Measurements from ENCODE around the gene BLMH.

BLMH gene

GRCh38 chr17:30225919-30226553 lies 65.7 kb downstream of the BLMH start:
- no peaks in the 10 kb centered on the region for H3K79me2 ChIP-seq (ENCODE audit: low read length)
- DNase-seq, result no peak
- TF ChIP-seq, protein P1, sequence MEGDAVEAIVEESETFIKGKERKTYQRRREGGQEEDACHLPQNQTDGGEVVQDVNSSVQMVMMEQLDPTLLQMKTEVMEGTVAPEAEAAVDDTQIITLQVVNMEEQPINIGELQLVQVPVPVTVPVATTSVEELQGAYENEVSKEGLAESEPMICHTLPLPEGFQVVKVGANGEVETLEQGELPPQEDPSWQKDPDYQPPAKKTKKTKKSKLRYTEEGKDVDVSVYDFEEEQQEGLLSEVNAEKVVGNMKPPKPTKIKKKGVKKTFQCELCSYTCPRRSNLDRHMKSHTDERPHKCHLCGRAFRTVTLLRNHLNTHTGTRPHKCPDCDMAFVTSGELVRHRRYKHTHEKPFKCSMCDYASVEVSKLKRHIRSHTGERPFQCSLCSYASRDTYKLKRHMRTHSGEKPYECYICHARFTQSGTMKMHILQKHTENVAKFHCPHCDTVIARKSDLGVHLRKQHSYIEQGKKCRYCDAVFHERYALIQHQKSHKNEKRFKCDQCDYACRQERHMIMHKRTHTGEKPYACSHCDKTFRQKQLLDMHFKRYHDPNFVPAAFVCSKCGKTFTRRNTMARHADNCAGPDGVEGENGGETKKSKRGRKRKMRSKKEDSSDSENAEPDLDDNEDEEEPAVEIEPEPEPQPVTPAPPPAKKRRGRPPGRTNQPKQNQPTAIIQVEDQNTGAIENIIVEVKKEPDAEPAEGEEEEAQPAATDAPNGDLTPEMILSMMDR (IDR thresholded peaks at IDR 0.05; ENCODE audit: low read length), result no peak
- TF ChIP-seq EZH2 (optimal IDR thresholded peaks at IDR 0.05; ENCODE audit: low read depth, low read length) (no peak), EZH2phosphoT487 (IDR thresholded peaks at IDR 0.05; ENCODE audit: low read length) (no peak)
- no peak overlapping the region for H3K27ac ChIP-seq (ENCODE audit: low read length)
- no peaks in the 10 kb centered on the region for H3F3A ChIP-seq (ENCODE audit: insufficient read depth, low read length)
- H3K9me2 ChIP-seq (replicated peaks; ENCODE audit: insufficient read depth, low read length), result no peaks in the 10 kb centered on the region
- H3K36me3 ChIP-seq (replicated peaks; ENCODE audit: insufficient read depth, low read length), result no peaks in the 10 kb centered on the region
- no peak overlapping the region for H3K4me3 ChIP-seq (ENCODE audit: low read length)
- no peak overlapping the region for H3K4me2 ChIP-seq (ENCODE audit: low read depth, low read length)
- H4K20me1 ChIP-seq (ENCODE audit: insufficient read depth, low read length), result no peaks in the 10 kb centered on the region
- no peak overlapping the region for H3K9ac ChIP-seq (ENCODE audit: low read length)
- H3K27me3 ChIP-seq (replicated peaks; ENCODE audit: insufficient read depth, low read length), result no peaks in the 10 kb centered on the region
- H3K4me1 ChIP-seq (ENCODE audit: low read length), result no peaks in the 10 kb centered on the region
- no peak overlapping the region for H2AFZ ChIP-seq (ENCODE audit: low read length)
- H3K9me3 ChIP-seq (replicated peaks; ENCODE audit: insufficient read depth, low read length), result no peaks in the 10 kb centered on the region

DNA sequence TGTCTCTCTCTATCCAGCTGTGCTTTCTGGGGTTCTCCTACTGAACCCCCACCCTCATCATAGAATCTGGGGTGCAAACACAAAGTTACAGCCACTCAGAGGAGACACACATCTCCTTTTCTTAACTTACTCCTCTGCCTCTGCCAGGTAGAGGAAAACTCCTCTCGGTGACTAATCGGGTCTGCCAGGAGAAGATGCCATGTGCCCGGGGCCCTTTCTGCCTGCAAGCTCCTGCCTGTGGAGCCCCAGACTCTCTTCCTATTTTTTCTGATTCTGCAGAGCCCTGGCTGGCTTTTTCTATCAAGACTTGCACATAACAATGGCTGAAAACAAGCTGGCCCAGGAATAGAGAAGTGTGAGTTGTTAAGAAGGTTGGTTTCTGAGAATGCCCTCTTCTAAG lies 66.6 kb downstream of the BLMH start:
- Histone ChIP-seq H3K4me2 (ENCODE audit: low read depth, low read length) (no peak overlapping the region), H3K4me3 (ENCODE audit: low read length) (no peak overlapping the region), H4K20me1 (ENCODE audit: insufficient read depth, low read length) (no peaks in the 10 kb centered on the region), H3K36me3 (replicated peaks; ENCODE audit: insufficient read depth, low read length) (no peaks in the 10 kb centered on the region), H3F3A (ENCODE audit: insufficient read depth, low read length) (no peaks in the 10 kb centered on the region), H3K27ac (ENCODE audit: low read length) (no peak overlapping the region), H3K79me2 (ENCODE audit: low read length) (no peaks in the 10 kb centered on the region), H3K9me3 (replicated peaks; ENCODE audit: insufficient read depth, low read length) (no peaks in the 10 kb centered on the region), H3K9ac (ENCODE audit: low read length) (no peak overlapping the region), H2AFZ (ENCODE audit: low read length) (no peak overlapping the region), H3K4me1 (ENCODE audit: low read length) (no peaks in the 10 kb centered on the region), H3K27me3 (replicated peaks; ENCODE audit: insufficient read depth, low read length) (no peaks in the 10 kb centered on the region), H3K9me2 (replicated peaks; ENCODE audit: insufficient read depth, low read length) (no peaks in the 10 kb centered on the region)
- no peak for TF ChIP-seq EZH2phosphoT487 (IDR thresholded peaks at IDR 0.05; ENCODE audit: low read length)
- no peak for TF ChIP-seq EZH2 (optimal IDR thresholded peaks at IDR 0.05; ENCODE audit: low read depth, low read length)
- TF ChIP-seq, protein P1 (IDR thresholded peaks at IDR 0.05; ENCODE audit: low read length), result no peak
- no peak for DNase-seq

DNA sequence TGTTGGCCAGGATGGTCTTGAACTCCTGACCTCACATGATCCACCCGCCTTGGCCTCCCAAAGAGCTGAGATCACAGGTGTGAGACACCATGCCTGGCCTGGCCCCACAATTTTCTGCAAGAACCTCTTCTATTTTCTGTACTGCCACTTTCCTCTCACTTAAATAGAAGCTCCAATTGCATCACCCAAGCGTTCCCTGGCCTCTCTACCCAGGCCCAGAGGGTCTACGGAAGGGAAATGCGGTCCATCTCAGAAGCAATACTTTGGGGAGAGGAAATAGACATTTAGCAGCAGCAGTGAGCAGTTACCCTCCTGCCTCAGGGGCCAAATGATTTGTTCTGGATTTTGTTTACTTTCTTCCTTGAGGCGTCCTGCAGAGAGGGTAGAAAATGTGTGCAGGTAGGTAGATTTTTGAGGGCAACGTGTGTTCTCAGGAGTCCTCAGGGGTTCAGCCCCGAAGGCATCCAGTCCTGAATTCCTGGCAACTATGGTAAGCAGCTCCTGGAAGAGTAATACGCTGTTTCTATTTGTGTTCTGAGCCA lies 67.3 kb downstream of the BLMH start:
- Histone ChIP-seq H3K36me3 (replicated peaks; ENCODE audit: insufficient read depth, low read length) (no peaks in the 10 kb centered on the region), H3K4me3 (ENCODE audit: low read length) (no peak overlapping the region), H2AFZ (ENCODE audit: low read length) (no peak overlapping the region), H3K27me3 (replicated peaks; ENCODE audit: insufficient read depth, low read length) (no peaks in the 10 kb centered on the region), H3K4me2 (ENCODE audit: low read depth, low read length) (no peak overlapping the region), H4K20me1 (ENCODE audit: insufficient read depth, low read length) (no peaks in the 10 kb centered on the region), H3K4me1 (ENCODE audit: low read length) (no peaks in the 10 kb centered on the region), H3K9me2 (replicated peaks; ENCODE audit: insufficient read depth, low read length) (no peaks in the 10 kb centered on the region), H3K9ac (ENCODE audit: low read length) (no peak overlapping the region), H3F3A (ENCODE audit: insufficient read depth, low read length) (no peaks in the 10 kb centered on the region), H3K27ac (ENCODE audit: low read length) (no peak overlapping the region), H3K9me3 (replicated peaks; ENCODE audit: insufficient read depth, low read length) (no peaks in the 10 kb centered on the region), H3K79me2 (ENCODE audit: low read length) (no peaks in the 10 kb centered on the region)
- TF ChIP-seq EZH2phosphoT487 (IDR thresholded peaks at IDR 0.05; ENCODE audit: low read length) (no peak), EZH2 (optimal IDR thresholded peaks at IDR 0.05; ENCODE audit: low read depth, low read length) (no peak)
- TF ChIP-seq, protein P1 (IDR thresholded peaks at IDR 0.05; ENCODE audit: low read length), result no peak
- no peak for DNase-seq
